ENCODE results near the gene RAB3C.

Gene RAB3C

DNA sequence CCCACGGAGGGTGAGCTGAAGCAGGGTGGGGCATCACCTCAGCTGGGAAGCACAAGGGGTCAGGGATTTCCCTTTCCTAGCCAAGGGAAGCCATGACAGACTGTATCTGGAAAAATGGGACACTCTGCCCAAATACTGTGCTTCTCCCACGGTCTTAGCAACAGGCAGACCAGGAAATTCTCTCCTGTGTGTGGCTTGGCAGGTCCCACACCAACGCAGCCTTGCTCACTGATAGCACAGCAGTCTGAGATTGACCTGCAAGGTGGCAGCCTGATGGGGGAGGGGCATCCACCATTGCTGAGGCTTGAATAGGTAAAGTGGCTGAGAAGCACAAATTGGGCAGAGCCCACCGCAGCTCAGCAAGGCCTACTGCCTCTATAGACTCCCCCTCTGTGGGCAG is 23.2 kb downstream of the RAB3C start:
- TF ChIP-seq CTCF (IDR thresholded peaks at IDR 0.05; ENCODE audit: low read depth, low read length) (no peak), EZH2phosphoT487 (IDR thresholded peaks at IDR 0.05; ENCODE audit: low read depth) (no peak)
- Histone ChIP-seq H2AFZ (ENCODE audit: low read depth, low read length) (no peak overlapping the region), H4K20me1 (ENCODE audit: insufficient read depth, low read length) (no peaks in the 10 kb centered on the region), H3K9ac (ENCODE audit: low read length) (no peak overlapping the region), H3K4me1 (ENCODE audit: low read length) (no peaks in the 10 kb centered on the region), H3K4me2 (ENCODE audit: low read length) (no peak overlapping the region), H3K27ac (ENCODE audit: low read length) (no peak overlapping the region), H3K27me3 (ENCODE audit: low read depth, low read length) (no peaks in the 10 kb centered on the region), H3K79me2 (ENCODE audit: low read length) (no peaks in the 10 kb centered on the region), H3K36me3 (replicated peaks; ENCODE audit: low read depth, low read length) (no peaks in the 10 kb centered on the region), H3K4me3 (ENCODE audit: low read length) (no peak overlapping the region), H3K9me3 (ENCODE audit: insufficient read depth, low read length) (no peaks in the 10 kb centered on the region)

DNA sequence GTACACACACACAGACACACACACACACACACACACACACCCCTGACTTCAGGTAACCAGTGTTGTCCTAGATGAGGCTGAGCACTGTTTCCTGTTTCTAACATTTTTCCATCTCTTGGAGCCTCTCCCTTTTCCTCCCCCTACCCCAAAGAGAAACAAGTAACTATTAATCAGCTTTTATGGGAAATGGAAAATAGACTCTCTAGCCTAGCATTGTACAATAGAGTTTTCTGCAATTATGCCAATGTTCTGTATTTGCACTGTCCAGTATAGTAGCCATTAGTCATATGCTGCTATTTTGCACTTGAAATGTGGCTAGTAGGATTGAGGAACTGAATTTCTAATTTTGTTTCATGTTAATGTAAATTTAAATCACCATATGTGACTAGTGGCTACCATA is 33.1 kb downstream of the RAB3C start:
- H3K9ac ChIP-seq (ENCODE audit: low read length): no peak overlapping the region
- H4K20me1 ChIP-seq (ENCODE audit: insufficient read depth, low read length): no peaks in the 10 kb centered on the region
- H3K79me2 ChIP-seq (ENCODE audit: low read length): no peaks in the 10 kb centered on the region
- no peak overlapping the region for H3K4me3 ChIP-seq (ENCODE audit: low read length)
- no peaks in the 10 kb centered on the region for H3K9me3 ChIP-seq (ENCODE audit: insufficient read depth, low read length)
- H3K27me3 ChIP-seq (ENCODE audit: low read depth, low read length): no peaks in the 10 kb centered on the region
- no peak overlapping the region for H3K27ac ChIP-seq (ENCODE audit: low read length)
- no peaks in the 10 kb centered on the region for H3K4me1 ChIP-seq (ENCODE audit: low read length)
- H3K36me3 ChIP-seq (replicated peaks; ENCODE audit: low read depth, low read length): no peaks in the 10 kb centered on the region
- TF ChIP-seq CTCF (IDR thresholded peaks at IDR 0.05; ENCODE audit: low read depth, low read length) (no peak), EZH2phosphoT487 (IDR thresholded peaks at IDR 0.05; ENCODE audit: low read depth) (no peak)
- no peak overlapping the region for H2AFZ ChIP-seq (ENCODE audit: low read depth, low read length)
- no peak overlapping the region for H3K4me2 ChIP-seq (ENCODE audit: low read length)

DNA sequence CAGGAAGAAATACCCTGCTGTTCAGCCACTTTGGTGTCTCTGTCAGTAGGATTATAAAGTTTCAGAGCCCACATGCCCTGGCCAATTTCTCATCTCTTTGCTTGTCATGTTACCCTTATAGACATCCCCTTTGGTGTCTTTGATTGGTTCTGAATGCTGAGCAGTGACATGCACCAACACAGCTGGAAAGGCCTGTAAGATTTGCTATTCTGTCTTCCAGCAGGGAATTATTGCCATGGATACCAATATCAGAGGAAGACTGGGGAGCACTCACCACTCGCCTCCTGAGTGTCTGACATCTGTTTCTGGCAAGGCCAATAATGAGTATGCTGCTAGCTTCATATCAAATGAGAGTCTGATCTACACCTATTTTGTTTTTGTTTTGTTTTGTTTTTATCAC is 34.4 kb downstream of the RAB3C start:
- no peak overlapping the region for H2AFZ ChIP-seq (ENCODE audit: low read depth, low read length)
- H3K9ac ChIP-seq (ENCODE audit: low read length): no peak overlapping the region
- no peaks in the 10 kb centered on the region for H3K9me3 ChIP-seq (ENCODE audit: insufficient read depth, low read length)
- no peak overlapping the region for H3K4me3 ChIP-seq (ENCODE audit: low read length)
- no peak for TF ChIP-seq EZH2phosphoT487 (IDR thresholded peaks at IDR 0.05; ENCODE audit: low read depth)
- TF ChIP-seq CTCF (IDR thresholded peaks at IDR 0.05; ENCODE audit: low read depth, low read length): no peak
- H4K20me1 ChIP-seq (ENCODE audit: insufficient read depth, low read length): no peaks in the 10 kb centered on the region
- no peaks in the 10 kb centered on the region for H3K79me2 ChIP-seq (ENCODE audit: low read length)
- no peaks in the 10 kb centered on the region for H3K27me3 ChIP-seq (ENCODE audit: low read depth, low read length)
- H3K36me3 ChIP-seq (replicated peaks; ENCODE audit: low read depth, low read length): no peaks in the 10 kb centered on the region
- no peak overlapping the region for H3K27ac ChIP-seq (ENCODE audit: low read length)
- no peaks in the 10 kb centered on the region for H3K4me1 ChIP-seq (ENCODE audit: low read length)
- no peak overlapping the region for H3K4me2 ChIP-seq (ENCODE audit: low read length)

DNA sequence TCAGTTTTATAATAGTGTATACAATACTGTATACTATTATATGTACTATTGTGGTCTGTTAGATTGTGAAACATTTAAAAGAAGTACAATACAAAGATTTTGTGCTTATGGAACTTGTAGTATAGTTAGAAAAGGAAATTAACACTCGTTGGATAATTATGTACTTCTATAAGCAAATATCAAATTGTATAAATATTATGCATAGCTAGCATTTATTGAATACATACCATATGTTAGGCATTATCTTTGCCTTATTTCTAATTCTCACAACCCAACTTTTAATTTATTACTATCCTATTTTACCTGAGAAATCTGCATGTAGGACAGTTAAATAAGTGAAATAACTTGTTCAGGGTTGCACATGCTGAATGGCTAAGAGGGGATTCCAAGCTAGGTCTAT is 37.5 kb downstream of the RAB3C start:
- Histone ChIP-seq H3K36me3 (replicated peaks; ENCODE audit: low read depth, low read length) (no peaks in the 10 kb centered on the region), H3K27ac (ENCODE audit: low read length) (no peak overlapping the region), H3K9ac (ENCODE audit: low read length) (no peak overlapping the region), H3K4me3 (ENCODE audit: low read length) (no peak overlapping the region), H3K4me1 (ENCODE audit: low read length) (no peaks in the 10 kb centered on the region), H3K9me3 (ENCODE audit: insufficient read depth, low read length) (no peaks in the 10 kb centered on the region), H4K20me1 (ENCODE audit: insufficient read depth, low read length) (no peaks in the 10 kb centered on the region), H3K4me2 (ENCODE audit: low read length) (no peak overlapping the region), H2AFZ (ENCODE audit: low read depth, low read length) (no peak overlapping the region), H3K27me3 (ENCODE audit: low read depth, low read length) (no peaks in the 10 kb centered on the region), H3K79me2 (ENCODE audit: low read length) (no peaks in the 10 kb centered on the region)
- no peak for TF ChIP-seq EZH2phosphoT487 (IDR thresholded peaks at IDR 0.05; ENCODE audit: low read depth)
- no peak for TF ChIP-seq CTCF (IDR thresholded peaks at IDR 0.05; ENCODE audit: low read depth, low read length)
